SU-DHL-6 (cell line): ENCODE measurements around the gene AGAP5.
"Not testable (repeated sequence)": the region's sequence is repeated elsewhere in the genome, so short reads cannot be mapped to it uniquely, and the experiment has no call there.

Experiments
- H2AFZ ChIP-seq: fragments of 200-600 bp; sonication (generic); 2 replicates; pipeline ENCODE4 v1.6.1; 2014; ENCODE audit warnings: low read depth, mild to moderate bottlenecking, moderate library complexity, mixed read lengths, antibody characterized with exemption, low read length; ENCODE audit not compliant: severe bottlenecking
- H3F3A ChIP-seq: fragments of 200-600 bp; shearing (Covaris generic); 2 replicates; pipeline ENCODE4 v1.6.0; 2016; ENCODE audit warnings: antibody characterized with exemption, mild to moderate bottlenecking; ENCODE audit not compliant: insufficient read depth
- H3K27ac ChIP-seq: fragments of 200-600 bp; sonication (generic); 2 replicates; pipeline ENCODE4 v1.5.1; 2016; ENCODE audit warnings: low read depth, mild to moderate bottlenecking, low read length, moderate library complexity, mixed read lengths
- H3K27me3 ChIP-seq: fragments of 200-600 bp; sonication (generic), shearing (Covaris generic); 2 replicates; pipeline ENCODE4 v1.6.0; 2014; ENCODE audit warnings: mild to moderate bottlenecking, low read length
- H3K36me3 ChIP-seq: fragments of 200-600 bp; sonication (generic); 2 replicates; pipeline ENCODE4 v1.6.1; 2014; ENCODE audit warnings: mild to moderate bottlenecking, low read length, mixed read lengths
- H3K4me2 ChIP-seq: fragments of 300-600, 200-600 bp; shearing (Covaris generic), sonication (generic); 2 replicates; pipeline ENCODE4 v1.6.0; 2014; ENCODE audit warnings: low read length, low read depth, mild to moderate bottlenecking; ENCODE audit not compliant: poor library complexity, severe bottlenecking
- H3K4me3 ChIP-seq: fragments of 200-600 bp; sonication (generic); 2 replicates; pipeline ENCODE4 v1.5.1; 2014; ENCODE audit warnings: antibody characterized with exemption, low read length, mild to moderate bottlenecking, mixed read lengths; ENCODE audit not compliant: insufficient read depth, poor library complexity, severe bottlenecking
- H3K79me2 ChIP-seq: fragments of 200-600 bp; sonication (generic); 2 replicates; pipeline ENCODE4 v1.6.1; 2014; ENCODE audit warnings: mild to moderate bottlenecking, low read length, moderate library complexity; ENCODE audit not compliant: insufficient read depth
- H3K9ac ChIP-seq: fragments of 200-600 bp; sonication (generic); 2 replicates; pipeline ENCODE4 v1.7.0; 2014; ENCODE audit warnings: mild to moderate bottlenecking, low read length
- H3K9me2 ChIP-seq: fragments of 200-600 bp; sonication (generic); replicated peaks from 2 replicates; pipeline ENCODE4 v1.6.1; 2014; ENCODE audit warnings: low read length; ENCODE audit not compliant: insufficient read depth
- H3K9me3 ChIP-seq: fragments of 200-600 bp; sonication (generic); 2 replicates; pipeline ENCODE4 v1.6.1; 2014; ENCODE audit warnings: low read length, mixed read lengths; ENCODE audit not compliant: insufficient read depth
- H4K20me1 ChIP-seq: fragments of 200-600 bp; sonication (generic); 2 replicates; pipeline ENCODE4 v1.6.1; 2014; ENCODE audit warnings: low read depth, mild to moderate bottlenecking, antibody characterized with exemption, low read length, moderate library complexity, mixed read lengths

AGAP5 gene

DNA sequence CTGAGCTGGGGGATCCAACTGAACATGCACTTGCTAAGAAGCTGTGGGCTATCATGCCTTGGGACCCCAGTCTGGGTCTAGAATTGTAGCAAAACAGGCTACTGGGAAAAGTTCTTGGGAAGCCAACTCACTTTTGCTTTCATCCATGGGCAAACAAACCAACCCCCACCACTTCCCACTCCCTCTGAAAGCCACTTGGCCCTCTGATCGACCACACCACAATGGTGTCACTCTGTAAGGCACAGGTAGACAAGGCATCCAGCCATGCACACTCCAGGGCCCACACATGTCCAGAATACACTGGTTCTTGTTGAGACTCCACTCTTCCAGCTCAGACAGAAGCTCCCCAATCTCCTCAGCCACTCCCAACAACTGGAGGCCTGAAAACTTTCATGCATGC, 10.2 kb upstream of the AGAP5 start:
- not testable (repeated sequence) for H3K27me3 ChIP-seq, H2AFZ ChIP-seq, H3K9ac ChIP-seq, H3K4me3 ChIP-seq, H3K36me3 ChIP-seq, H3K4me2 ChIP-seq, H3F3A ChIP-seq, H3K27ac ChIP-seq, H3K79me2 ChIP-seq, H4K20me1 ChIP-seq, H3K9me3 ChIP-seq, H3K9me2 ChIP-seq

DNA sequence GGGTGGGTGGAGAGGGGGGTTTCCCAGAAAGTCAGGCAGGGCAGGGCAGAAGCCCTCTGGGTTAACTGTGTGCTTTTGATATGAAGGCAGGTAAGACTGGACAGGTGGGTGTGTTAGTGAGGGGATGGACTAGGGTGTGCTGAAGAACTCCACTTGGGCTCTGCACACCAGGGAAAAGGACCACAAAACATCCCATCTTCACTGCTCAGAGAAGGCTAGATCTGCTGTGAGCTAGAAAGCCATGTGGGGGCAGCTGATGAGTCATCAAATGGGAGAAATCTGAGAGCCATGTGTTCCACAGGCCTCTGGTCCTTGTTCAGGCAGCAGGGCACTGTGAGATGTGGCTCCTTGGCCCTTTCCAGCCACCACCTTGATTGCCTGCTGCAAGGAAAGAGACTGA, 9.7 kb upstream of the AGAP5 start:
- not testable (repeated sequence) for H3F3A ChIP-seq, H3K9ac ChIP-seq, H3K36me3 ChIP-seq

DNA sequence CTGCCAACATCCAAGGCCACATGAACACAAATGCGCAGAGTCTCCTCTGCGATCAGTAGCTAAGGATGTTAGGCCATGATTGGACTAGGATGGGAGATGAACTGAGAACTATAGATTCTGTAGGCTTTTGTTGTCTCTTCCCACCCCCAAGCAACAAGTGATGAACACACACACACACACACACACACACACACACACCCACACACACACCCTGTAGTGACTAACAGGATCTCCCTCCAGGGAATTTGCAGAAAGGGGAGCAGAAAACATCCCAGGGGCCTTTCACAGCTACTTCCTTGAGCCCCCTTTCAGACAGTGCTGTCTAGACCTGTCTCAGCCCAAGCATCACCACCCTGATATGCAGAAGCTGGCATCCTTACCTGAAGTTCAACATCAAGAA, 8.6 kb upstream of the AGAP5 start:
- not testable (repeated sequence) for H3K36me3 ChIP-seq, H3K9me2 ChIP-seq, H3K27ac ChIP-seq, H3K9me3 ChIP-seq, H4K20me1 ChIP-seq, H3K27me3 ChIP-seq, H3F3A ChIP-seq, H3K79me2 ChIP-seq, H3K4me2 ChIP-seq, H3K9ac ChIP-seq, H2AFZ ChIP-seq, H3K4me3 ChIP-seq

More for the DNA sequence above, 9.7 kb upstream of the AGAP5 start:
- H3K9me3 ChIP-seq, H4K20me1 ChIP-seq, H3K4me2 ChIP-seq, H3K79me2 ChIP-seq, H3K4me3 ChIP-seq, H3K27me3 ChIP-seq, H2AFZ ChIP-seq, H3K27ac ChIP-seq, H3K9me2 ChIP-seq: not testable (repeated sequence)

DNA sequence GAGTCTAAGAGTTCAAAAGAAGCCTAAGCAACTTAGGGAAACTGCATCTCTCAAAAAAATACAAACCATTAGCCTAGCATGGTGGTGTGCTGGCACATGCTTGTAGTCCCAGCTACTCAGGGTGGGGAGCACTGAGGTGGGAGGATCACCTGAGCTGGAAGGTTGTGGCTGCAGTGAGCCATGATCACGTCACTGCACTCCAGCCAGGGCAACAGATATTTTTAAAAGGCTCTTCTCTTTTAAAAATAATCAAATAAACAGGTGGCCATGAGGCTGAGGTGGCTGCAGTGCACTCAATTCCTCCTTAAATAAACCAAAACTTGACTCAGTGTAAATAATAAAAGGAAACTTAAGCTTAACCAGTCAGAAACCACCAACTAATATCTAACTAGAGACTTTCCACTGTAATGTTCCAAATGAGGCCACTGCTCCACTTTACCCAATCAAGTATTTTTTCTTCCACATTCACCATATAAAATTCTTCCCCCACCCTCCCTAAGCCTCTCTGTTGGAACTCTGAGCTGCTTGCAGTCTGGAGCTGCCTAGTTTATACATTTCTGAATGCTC, 7.7 kb upstream of the AGAP5 start:
- not testable (repeated sequence) for H3K27ac ChIP-seq, H3K4me3 ChIP-seq, H3K9me2 ChIP-seq, H3K9me3 ChIP-seq, H3K79me2 ChIP-seq, H2AFZ ChIP-seq, H3K4me2 ChIP-seq, H3F3A ChIP-seq, H3K27me3 ChIP-seq, H3K36me3 ChIP-seq, H4K20me1 ChIP-seq, H3K9ac ChIP-seq

DNA sequence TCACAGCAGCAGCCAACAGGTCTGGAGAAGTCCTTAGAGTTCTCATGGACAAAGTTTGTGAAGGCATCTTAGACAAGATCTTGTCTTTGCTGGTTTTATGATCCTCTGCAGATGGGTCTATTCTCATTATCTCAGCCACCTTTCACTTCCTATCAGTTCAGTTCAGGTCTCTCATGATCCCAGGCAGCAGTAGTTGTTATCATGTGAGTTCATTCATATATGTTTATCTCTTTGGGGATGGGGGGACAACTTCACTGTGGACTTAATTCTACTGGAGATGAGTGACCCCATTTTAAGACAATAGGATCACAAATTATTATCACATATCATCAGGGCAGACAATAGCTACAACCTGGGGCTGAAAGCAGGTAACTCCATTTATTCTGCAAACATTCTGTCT, 6.0 kb upstream of the AGAP5 start:
- H3K9ac ChIP-seq, H2AFZ ChIP-seq, H3K4me2 ChIP-seq, H4K20me1 ChIP-seq, H3K79me2 ChIP-seq, H3K9me3 ChIP-seq, H3F3A ChIP-seq, H3K36me3 ChIP-seq, H3K27me3 ChIP-seq, H3K27ac ChIP-seq, H3K9me2 ChIP-seq, H3K4me3 ChIP-seq: not testable (repeated sequence)

DNA sequence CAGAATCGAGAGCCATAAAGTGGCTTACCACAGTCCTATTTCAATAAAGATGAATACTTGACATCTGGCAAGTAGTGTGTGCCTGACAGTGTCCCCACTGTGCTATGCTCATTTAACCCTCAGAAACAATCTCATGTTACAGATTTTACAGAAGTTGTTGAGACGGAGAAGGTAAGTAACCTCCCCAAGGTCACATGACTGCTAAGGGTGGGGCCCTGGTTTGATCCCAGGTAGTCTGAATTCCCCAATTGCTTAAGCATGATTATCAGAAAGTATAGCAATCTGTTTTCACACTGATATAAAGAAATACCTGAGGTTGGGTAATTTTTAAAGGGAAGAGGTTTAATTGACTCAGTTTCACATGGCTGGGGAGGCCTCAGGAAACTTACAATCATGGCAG, 910 bp upstream of the AGAP5 start:
- H3K79me2 ChIP-seq, H3K4me2 ChIP-seq, H2AFZ ChIP-seq, H3K4me3 ChIP-seq, H3K27ac ChIP-seq, H3K27me3 ChIP-seq, H3K9ac ChIP-seq, H3K9me2 ChIP-seq, H4K20me1 ChIP-seq, H3K9me3 ChIP-seq, H3F3A ChIP-seq, H3K36me3 ChIP-seq: not testable (repeated sequence)

DNA sequence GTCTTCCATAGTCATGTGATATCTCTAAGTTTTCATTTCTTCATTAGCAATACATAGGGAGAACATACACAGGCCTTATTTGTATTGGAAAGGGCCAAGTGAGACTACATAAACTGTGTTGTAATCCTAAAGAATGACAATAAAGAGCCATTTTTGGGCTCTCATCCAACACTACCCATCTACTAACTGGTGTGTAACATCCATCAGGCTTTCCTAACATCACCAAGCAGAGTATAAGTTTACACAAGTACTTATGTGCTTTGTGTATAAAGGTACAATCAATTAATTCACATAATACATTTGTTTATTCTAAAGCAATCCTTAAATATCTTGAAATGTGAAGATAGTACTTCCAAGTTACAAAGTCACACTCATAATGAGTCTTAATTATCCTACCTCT, 2.6 kb downstream of the AGAP5 start:
- not testable (repeated sequence) for H3K4me3 ChIP-seq, H2AFZ ChIP-seq, H3K79me2 ChIP-seq, H3F3A ChIP-seq, H3K9ac ChIP-seq, H4K20me1 ChIP-seq, H3K9me2 ChIP-seq, H3K27me3 ChIP-seq, H3K36me3 ChIP-seq, H3K9me3 ChIP-seq, H3K27ac ChIP-seq, H3K4me2 ChIP-seq

DNA sequence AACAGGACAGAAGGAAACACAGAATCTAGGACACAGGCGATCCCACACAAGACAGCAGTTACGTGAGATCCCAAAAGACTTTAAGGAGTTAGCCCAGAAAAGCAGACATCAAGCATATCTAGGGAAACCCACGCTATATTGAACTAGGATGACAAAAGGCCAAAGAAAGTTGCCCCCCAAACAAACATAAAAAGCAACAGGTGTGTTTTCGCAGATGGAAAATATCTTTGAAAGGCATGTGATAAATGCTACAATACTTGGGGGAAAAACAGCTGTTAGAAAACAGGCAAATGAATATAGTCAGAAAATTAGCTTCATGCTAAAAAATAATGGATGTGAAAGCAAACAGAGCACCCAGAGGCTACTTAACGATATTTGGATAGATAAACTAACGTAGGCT, 7.2 kb downstream of the AGAP5 start:
- H3K9me2 ChIP-seq, H3K27me3 ChIP-seq, H3F3A ChIP-seq, H3K4me2 ChIP-seq, H4K20me1 ChIP-seq, H3K9me3 ChIP-seq, H3K4me3 ChIP-seq, H3K9ac ChIP-seq, H2AFZ ChIP-seq, H3K36me3 ChIP-seq, H3K27ac ChIP-seq, H3K79me2 ChIP-seq: not testable (repeated sequence)
